HG02759 (cell line): ENCODE data around the gene KIAA0825.

Source experiments
- ATAC-seq: cut with Tn5 transposase; IDR thresholded peaks from one replicate; pipeline ENCODE4 v1.9.1; 2021; ENCODE audit warnings: mild to moderate bottlenecking, moderate library complexity; ENCODE audit not compliant: unreplicated experiment

The KIAA0825 gene

GRCh38 chr5:94618493-94619328, at the start of gene KIAA0825, which contains the start of gene SLF1:
Gene KIAA0825 (minus strand): TSS chr5:94618604. CDS start chr5:94537126, 81,478 bp downstream.
Gene SLF1 (plus strand): TSS chr5:94618669. CDS start chr5:94628811, 10,142 bp downstream.
- ATAC-seq: peak; percentile 96

DNA sequence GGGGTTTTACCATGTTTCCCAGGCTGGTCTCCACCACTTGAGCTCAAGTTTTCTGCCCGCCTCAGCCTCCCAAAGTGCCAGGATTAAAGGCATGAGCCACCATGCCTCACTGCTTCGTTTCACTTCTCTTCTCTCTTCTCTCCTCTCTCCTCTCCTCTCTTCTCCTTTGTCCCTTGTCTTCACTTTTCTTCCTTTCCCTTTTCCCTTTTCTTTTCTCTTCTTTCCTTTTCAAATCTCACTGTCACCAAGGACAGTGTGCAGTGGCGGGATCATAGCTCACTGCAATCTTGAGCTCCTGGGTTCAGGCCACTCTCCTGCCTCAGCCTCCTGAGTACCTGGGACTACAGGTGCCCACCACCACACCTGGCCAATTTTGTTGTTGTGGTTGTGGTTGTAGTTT, 49.5 kb upstream of the KIAA0825 start:
- no peak for ATAC-seq

DNA sequence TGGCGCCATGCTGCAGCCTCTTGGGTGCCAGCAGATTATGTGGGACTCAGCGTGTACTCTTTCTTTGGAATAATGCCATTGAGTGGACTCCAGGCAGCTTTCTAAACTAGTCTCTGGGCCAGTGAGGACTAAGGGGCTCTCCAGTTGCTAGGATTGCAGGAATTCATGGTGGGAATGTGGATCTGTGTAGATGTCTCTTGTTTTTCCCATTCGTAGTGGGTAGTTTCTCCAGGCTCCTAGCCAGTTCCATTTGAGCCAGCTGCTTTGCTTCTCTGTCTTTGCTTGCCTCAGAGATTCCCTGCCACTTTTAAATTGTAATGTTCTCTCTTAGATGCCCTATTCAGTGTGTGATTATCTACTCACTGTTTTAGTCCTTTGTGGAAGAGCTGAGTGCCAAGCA, 42.7 kb upstream of the KIAA0825 start:
- ATAC-seq: no peak

DNA sequence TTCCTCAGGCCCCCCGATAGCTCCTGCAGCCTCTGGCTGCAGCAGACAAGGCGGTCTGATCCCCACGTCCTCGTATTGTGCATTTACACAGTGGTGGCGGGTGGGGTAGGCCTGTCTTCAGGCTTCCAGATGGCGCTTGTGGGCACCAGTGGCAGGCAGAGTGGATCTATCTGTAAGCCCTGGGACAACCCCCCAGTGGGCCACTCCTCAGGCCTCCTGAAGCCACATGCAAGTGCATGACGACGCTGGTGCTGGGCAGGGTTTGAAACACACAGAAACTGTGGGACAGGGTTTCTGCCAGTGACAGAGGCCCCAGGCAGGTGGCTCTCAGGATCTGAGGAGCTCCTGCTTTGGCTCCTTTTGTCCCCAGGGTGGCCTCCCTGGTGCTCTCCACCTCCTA, 42.1 kb upstream of the KIAA0825 start:
- no peak for ATAC-seq

GRCh38 chr5:94658272-94658671, 39.9 kb upstream of the KIAA0825 start:
- no peak for ATAC-seq

DNA sequence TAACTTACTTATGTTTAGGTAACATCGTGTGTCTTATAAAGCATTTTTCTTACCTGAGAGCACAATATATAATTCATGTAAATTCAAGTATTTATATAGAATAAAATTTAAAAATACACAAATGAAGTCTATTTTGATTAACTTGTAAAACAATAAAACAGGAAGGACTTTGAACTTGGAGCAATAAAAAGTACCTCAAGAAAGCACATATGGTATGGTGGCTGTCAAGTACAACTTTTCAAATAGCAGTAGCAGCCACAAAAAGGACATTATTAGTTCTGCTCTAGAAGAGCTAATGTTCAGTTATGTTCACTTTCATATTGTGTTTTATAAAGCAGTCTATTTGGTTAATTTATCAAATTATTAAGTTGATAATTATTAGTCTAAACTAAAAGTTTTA, 31.5 kb upstream of the KIAA0825 start:
- no peak for ATAC-seq

DNA sequence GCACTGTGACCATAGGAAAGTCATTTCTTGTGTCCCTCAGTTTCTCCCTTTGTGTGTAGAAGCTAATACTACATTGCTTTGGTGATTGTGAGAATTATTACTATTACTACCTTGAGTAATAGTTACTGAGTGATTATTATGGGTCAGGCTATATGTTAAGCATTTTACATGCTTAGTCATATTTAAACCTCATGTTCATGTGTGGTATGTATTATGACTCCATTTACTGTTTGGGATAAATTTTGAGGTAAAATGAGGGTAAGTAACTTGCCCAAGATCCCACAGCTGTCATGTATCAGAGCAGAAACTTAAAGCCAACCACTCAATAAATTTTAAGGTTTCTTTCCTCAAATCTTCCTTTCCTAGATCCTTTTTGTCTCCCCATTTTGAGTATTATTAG, 28.4 kb upstream of the KIAA0825 start:
- ATAC-seq: no peak

- ATAC-seq: no peak
Observed at GRCh38 chr5:94645053-94645452, 26.6 kb upstream of the KIAA0825 start.

DNA sequence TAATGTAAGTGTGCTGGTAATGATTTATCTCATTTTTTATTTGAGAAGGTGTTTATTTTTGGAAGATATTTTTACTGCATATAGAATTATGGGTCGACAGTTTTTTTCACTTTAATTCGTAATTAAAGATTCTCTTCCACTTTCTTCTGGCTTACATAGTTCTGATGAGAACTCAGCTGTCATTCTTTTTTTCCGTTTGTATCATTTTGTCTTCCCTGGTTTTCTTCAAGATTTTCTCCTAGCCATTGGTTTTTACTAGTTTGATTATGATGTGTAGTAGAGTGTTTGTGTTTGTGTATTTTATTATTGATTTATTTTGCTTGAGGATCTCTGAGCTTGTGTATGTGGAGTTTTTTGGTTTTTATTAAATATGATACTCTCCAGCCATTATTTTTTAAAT, 21.8 kb upstream of the KIAA0825 start:
- no peak for ATAC-seq

GRCh38 chr5:94632024-94632423, 13.6 kb upstream of the KIAA0825 start:
- ATAC-seq: peak; percentile 94

DNA sequence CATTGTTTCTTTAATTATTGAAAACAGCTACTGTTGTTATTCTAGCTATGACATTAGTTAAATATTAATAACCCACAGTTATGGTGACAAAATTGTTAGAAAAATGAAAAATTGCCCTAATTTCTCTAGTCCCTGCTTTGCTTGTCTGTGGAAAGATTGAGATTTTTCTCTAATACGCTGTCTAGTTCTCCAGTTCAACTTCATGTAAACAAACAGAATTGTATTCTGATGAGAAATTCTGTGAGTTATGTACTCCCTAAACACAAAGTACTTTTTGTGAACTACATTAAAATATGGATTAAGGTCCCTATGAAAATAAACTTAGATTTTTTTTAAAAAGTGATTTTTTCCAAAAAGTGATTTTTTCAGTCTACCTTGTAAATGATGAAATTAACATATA, 8.8 kb upstream of the KIAA0825 start:
- no peak for ATAC-seq

DNA sequence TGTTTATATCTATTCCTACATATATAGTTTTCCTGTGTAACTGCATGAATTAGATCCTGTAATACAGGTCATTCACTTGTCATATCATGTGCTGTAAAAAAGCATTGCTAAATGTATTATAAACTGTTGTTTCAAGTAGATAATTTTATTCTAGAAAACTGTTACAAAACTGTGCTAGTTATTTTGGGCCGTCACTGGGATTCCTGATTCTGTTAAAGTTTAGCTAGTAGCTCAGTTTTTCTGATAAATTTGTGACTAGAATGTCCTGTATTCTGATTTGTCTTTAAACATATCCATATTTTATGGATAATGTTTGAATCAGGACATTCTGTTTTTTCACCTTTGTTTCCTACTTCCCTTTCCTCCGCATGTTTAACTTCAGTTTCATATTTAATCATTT, 5.5 kb upstream of the KIAA0825 start:
- ATAC-seq: no peak

DNA sequence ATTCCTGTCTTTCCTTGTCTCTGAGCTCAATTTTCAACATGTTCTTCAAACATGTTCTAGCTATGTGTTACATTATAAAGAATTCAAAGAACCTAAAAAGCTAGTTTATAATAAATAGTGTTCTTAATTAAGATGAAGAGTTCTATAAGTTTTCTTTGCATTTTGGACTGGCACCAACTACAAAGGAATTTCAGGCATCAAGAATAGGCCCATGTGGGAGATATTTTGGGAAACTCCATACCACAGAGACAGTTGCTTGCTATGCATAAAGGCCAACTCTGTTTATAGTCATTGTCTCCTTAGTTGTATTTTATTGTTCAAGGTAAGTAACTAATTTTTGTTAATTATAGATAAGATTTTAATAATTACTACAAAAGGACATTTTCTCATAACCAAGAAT, 4.6 kb upstream of the KIAA0825 start:
- ATAC-seq: no peak

DNA sequence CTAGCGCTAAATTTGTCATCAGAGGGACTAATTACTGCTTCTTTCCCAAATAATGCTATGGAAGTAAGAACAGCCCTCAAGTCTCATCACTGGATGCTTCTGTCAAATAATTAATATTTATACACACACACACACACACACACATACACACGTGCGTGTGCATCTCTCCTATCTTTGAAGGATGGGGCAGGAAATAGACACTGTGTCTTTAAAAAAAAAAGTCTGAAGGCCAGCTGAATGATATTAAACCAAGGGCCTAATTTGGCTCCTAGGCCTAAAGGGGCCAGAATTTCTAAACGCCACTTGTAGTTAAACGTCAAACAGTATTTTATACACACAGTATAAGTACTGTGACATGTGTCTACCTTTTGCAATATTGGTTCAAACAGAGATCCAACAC, 3.4 kb upstream of the KIAA0825 start:
- no peak for ATAC-seq

DNA sequence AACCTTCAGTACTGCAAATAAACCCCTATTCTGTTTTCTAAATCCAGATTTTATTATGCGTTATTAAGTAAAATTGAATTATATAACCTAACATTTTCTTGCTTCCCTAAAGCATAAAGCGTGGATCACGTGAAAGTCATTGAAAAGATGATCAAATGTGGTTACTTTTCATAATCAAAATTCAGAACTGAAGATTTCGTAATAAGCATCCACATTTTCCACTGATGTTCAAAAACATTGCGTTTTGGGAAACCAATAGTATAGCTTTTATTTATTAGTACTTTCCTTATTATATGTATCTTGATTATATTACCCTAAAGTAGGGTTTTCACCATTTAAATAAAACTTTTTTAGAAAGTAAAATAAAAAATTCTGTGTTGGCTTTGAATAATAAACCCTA, 1.9 kb upstream of the KIAA0825 start:
- no peak for ATAC-seq

DNA sequence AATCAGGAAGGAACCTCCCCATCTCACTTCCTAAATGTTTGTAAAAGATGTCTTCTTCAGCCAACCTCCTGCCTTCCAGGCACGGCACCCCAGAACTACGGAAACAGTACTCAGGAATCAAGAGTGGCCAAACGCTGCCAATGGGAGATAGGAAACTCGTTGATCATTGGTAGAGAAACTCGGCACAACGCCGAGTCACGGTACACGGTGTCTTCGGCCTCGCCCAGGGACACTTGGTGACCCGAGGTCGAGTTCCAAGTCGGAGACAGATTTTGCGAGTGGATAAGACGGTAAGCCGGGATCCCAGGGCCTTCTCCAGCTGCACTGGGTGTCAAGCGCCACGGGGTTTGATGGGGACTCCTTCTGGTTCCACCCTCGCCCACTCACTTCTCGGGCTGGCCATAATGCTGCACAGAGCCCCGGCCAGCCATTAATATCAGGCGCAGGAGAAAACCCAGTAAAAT, 343 bp downstream of the KIAA0825 start:
- ATAC-seq: peak; percentile 39

DNA sequence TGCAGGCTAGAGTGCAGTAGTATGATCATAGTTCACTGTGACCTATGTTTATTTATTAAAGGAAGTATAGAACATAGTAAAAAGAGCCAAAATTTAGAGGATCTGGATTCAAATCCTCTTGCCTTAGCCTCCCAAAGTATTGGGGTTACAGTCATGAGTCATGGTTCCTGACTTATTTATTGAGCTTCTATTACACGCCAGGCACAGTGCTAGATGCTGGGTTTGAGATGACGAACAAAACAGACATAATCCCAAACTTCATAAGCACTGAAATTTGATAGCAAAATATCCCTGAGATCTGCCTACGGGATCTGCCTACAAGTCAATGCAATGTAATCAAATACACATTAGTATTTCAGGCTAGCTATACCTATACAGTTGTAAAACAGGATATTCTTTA, 2.5 kb downstream of the KIAA0825 start:
- no peak for ATAC-seq

- no peak for ATAC-seq
Observed at GRCh38 chr5:94614156-94614805, 4.1 kb downstream of the KIAA0825 start.

- ATAC-seq: no peak
Observed at GRCh38 chr5:94613583-94613982, 4.8 kb downstream of the KIAA0825 start.

- no peak for ATAC-seq
Observed at GRCh38 chr5:94595281-94595840, 23.0 kb downstream of the KIAA0825 start.

DNA sequence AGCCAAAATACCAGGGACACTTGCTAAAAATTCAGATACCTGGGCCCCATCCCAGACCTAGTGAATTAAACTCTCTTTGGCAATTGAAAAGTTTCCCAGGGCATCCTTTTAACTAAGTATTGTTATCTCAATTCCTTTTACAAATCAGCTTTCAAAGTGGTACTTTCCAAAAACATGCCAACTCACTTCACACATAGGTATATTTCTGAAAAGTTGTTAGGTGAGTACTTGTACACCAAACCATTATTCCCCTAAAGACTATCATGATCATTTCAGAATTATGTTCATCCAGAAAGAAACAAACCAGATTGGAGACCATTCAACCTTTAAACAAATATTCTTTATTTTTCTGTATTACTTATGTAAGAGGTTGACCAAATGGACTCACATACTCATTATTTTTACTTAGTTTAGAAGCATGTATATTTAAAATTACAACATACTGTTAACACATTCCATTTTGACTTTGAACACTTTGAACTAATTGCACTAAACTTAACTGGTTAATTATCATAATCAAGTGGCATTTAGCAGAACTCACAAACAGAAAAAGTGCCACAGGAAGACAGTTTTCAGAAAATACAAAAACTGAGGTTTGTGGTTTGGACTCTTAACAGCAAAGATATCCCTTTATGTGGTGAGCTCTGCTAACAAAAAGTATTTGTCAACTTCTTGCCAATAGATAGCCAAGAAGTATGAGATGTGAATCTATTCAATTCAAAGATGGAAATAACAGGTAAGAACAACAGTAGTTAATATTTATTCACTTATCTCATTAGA, 40.7 kb downstream of the KIAA0825 start:
- ATAC-seq: peak; percentile 71
